IMR-90 (cell line): ENCODE measurements around the gene INSR. TPM values are rescaled to one million over a fixed set of nuclear protein-coding genes. Genes with fewer than 3 reads are reported as not detected.

Experiments used
- ATAC-seq: fragments of 200-7000 bp; cut with Tn5 transposase; 2 replicates; pipeline ENCODE4 v1.9.1; 2020; ENCODE audit warnings: low read depth, mild to moderate bottlenecking, moderate library complexity
- BruUV-seq: library from RNA; stranded (reverse); fragments of 400-500 nt; replicated peaks from 2 replicates; lab custom pipeline; 2021; lab: Mats Ljungman, UMichigan
- CTCF ChIA-PET: fragments of 300-600 bp; formaldehyde crosslinking; extraction: SDS; loops from one replicate; lab custom pipeline; 2021; ENCODE audit warnings: antibody characterized with exemption; lab: Yijun Ruan, JAX
- POLR2A ChIA-PET: fragments of 300-600 bp; sonication (Branson Sonifier 250); formaldehyde crosslinking; loops from one replicate; lab custom pipeline; 2022; ENCODE audit warnings: antibody characterized with exemption; ENCODE audit not compliant: unreplicated experiment; lab: Charles Lee
- DNase-seq: peaks from one replicate; pipeline ENCODE4 v3.0.0; 2013
- H2AFZ ChIP-seq: replicated peaks from 2 replicates; pipeline ENCODE3; 2013; ENCODE audit warnings: low read length, mild to moderate bottlenecking; ENCODE audit not compliant: poor library complexity
- H2AK5ac ChIP-seq: 2 replicates; pipeline ENCODE4 v1.6.1; 2013; ENCODE audit warnings: low read depth, low read length, inconsistent platforms
- H2AK9ac ChIP-seq: replicated peaks from 2 replicates; pipeline ENCODE3; 2013; ENCODE audit warnings: mild to moderate bottlenecking, low read depth, low read length, moderate library complexity; ENCODE audit not compliant: poor library complexity
- H2BK120ac ChIP-seq: 2 replicates; pipeline ENCODE4 v1.6.1; 2013; ENCODE audit warnings: low read depth, low read length, inconsistent platforms
- H2BK15ac ChIP-seq: 3 replicates; pipeline ENCODE4 v1.6.1; 2013; ENCODE audit warnings: low read depth, low read length, inconsistent platforms
- H2BK20ac ChIP-seq: 2 replicates; pipeline ENCODE4 v1.6.1; 2013; ENCODE audit warnings: low read depth, mild to moderate bottlenecking, inconsistent platforms, low read length, moderate library complexity
- H2BK5ac ChIP-seq: 2 replicates; pipeline ENCODE4 v1.6.1; 2013; ENCODE audit warnings: mild to moderate bottlenecking, low read depth, low read length, inconsistent platforms; ENCODE audit not compliant: poor library complexity, severe bottlenecking
- H3K14ac ChIP-seq: replicated peaks from 2 replicates; pipeline ENCODE4 v1.6.1; 2013; ENCODE audit warnings: low read depth, low read length, inconsistent platforms
- H3K18ac ChIP-seq: 2 replicates; pipeline ENCODE4 v1.6.1; 2013; ENCODE audit warnings: low read depth, low read length, control low read depth
- H3K23ac ChIP-seq: 2 replicates; pipeline ENCODE4 v1.6.1; 2013; ENCODE audit warnings: low read depth, low read length, inconsistent platforms
- H3K27ac ChIP-seq: 2 replicates; pipeline ENCODE4 v1.5.1; 2013; ENCODE audit warnings: mild to moderate bottlenecking, control low read depth, low read length; ENCODE audit not compliant: insufficient read depth
- H3K27me3 ChIP-seq: 2 replicates; pipeline ENCODE4 v1.6.1; 2013; ENCODE audit warnings: low read length; ENCODE audit not compliant: control insufficient read depth, insufficient read depth
- H3K36me3 ChIP-seq: 2 replicates; pipeline ENCODE4 v1.6.1; 2013; ENCODE audit warnings: low read length, mixed read lengths; ENCODE audit not compliant: control insufficient read depth, insufficient read depth
- H3K4ac ChIP-seq: 2 replicates; pipeline ENCODE4 v1.6.1; 2013; ENCODE audit warnings: low read depth, low read length, inconsistent platforms
- H3K4me1 ChIP-seq: 2 replicates; pipeline ENCODE4 v1.6.1; 2013; ENCODE audit warnings: low read length, mixed read lengths; ENCODE audit not compliant: control insufficient read depth, insufficient read depth
- H3K4me2 ChIP-seq: 2 replicates; pipeline ENCODE4 v1.6.1; 2013; ENCODE audit warnings: low read depth, mild to moderate bottlenecking, control low read depth, low read length, moderate library complexity
- H3K4me3 ChIP-seq: 2 replicates; pipeline ENCODE4 v1.5.1; 2013; ENCODE audit warnings: low read depth, mild to moderate bottlenecking, control low read depth, low read length, moderate library complexity; ENCODE audit not compliant: insufficient read depth
- H3K56ac ChIP-seq: 2 replicates; pipeline ENCODE4 v1.6.1; 2013; ENCODE audit warnings: low read length, inconsistent platforms; ENCODE audit not compliant: insufficient read depth; ENCODE audit errors: extremely low read depth
- H3K79me1 ChIP-seq, 2 experiments: 2 replicates each; pipeline ENCODE4 v1.6.1; 2013; ENCODE audit warnings: low read length in 2 of 2, inconsistent platforms in 1 of 2, low read depth in 1 of 2
- H3K9ac ChIP-seq: 2 replicates; pipeline ENCODE4 v1.6.1; 2013; ENCODE audit warnings: low read depth, low read length, control low read depth
- H3K9me1 ChIP-seq: 2 replicates; pipeline ENCODE4 v1.6.1; 2013; ENCODE audit warnings: low read length, inconsistent platforms; ENCODE audit not compliant: insufficient read depth
- H3K9me3 ChIP-seq: 2 replicates; pipeline ENCODE4 v1.6.1; 2013; ENCODE audit warnings: low read length; ENCODE audit not compliant: control insufficient read depth, insufficient read depth
- H4K20me1 ChIP-seq: 2 replicates; pipeline ENCODE4 v1.6.1; 2013; ENCODE audit warnings: low read length, inconsistent platforms; ENCODE audit not compliant: insufficient read depth
- H4K5ac ChIP-seq: 2 replicates; pipeline ENCODE4 v1.6.1; 2013; ENCODE audit warnings: mild to moderate bottlenecking, low read depth, low read length, control low read depth
- H4K8ac ChIP-seq, 2 experiments: 2 replicates each; pipeline ENCODE4 v1.6.1; 2013; ENCODE audit warnings: low read depth in 2 of 2, low read length in 2 of 2, control low read depth in 1 of 2, inconsistent platforms in 1 of 2
- H4K91ac ChIP-seq: 2 replicates; pipeline ENCODE4 v1.6.1; 2013; ENCODE audit warnings: low read depth, low read length, inconsistent platforms; ENCODE audit not compliant: insufficient read depth
- CEBPB ChIP-seq: IDR thresholded peaks from 2 replicates; pipeline ENCODE4 v1.6.1; 2012; ENCODE audit warnings: low read depth, low read length, improper control_type of control experiment
- RAD21 ChIP-seq: IDR thresholded peaks from 2 replicates; pipeline ENCODE4 v1.6.1; 2012; ENCODE audit warnings: low read length, improper control_type of control experiment
- WGBS, 2 experiments: methylation state at CpG; one replicate each; pipeline versions ENCODE4 v1.1.5 to v1.1.7; 2013; ENCODE audit warnings: missing lambda C conversion rate in 2 of 2; ENCODE audit not compliant: insufficient read length in 1 of 2; ENCODE audit errors: extremely low coverage in 2 of 2; 5-methylcytosine and 5-hydroxymethylcytosine counted together
- dilution Hi-C: fragments of 300-500 bp; cut with HindIII; formaldehyde crosslinking; loops from one replicate; pipeline ENCODE4 v1.14.3; 2018; ENCODE audit warnings: low sequenced_read_pairs; ENCODE audit not compliant: unreplicated experiment
- in situ Hi-C: fragments of 300-500 bp; cut with MboI; formaldehyde crosslinking; loops from 3 replicates; pipeline ENCODE4 v1.14.3; 2019; ENCODE audit warnings: low sequenced_read_pairs, inconsistent platforms, mixed read lengths
- intact Hi-C: fragments of 100-400 bp; cut with micrococcal nuclease; formaldehyde crosslinking; loops from 2 replicates; pipeline ENCODE4 v1.10.0; 2022
- polyA plus RNA-seq, 3 experiments: library from polyadenylated mRNA; depleted of rRNA; stranded (reverse); fragments of >200 nt; gene quantifications; 2 replicates each; pipeline ENCODE4 v1.2.3, GENCODE V29; 2012; ENCODE audit warnings: low replicate concordance in 1 of 3
- total RNA-seq: library from RNA; depleted of rRNA; stranded (reverse); fragments of >200 nt; gene quantifications from 2 replicates; pipeline ENCODE4 v1.2.3, GENCODE V29; 2012

The INSR gene
- total and polyA plus RNA-seq, 2 of the 4 experiments (the other 2 are of a cell fraction) = 2.8 to 7.9 TPM

GRCh38 chr19:7292352-7292949, 1.8 kb downstream of the INSR start:
- Histone ChIP-seq H4K5ac (no peak overlapping the region), H4K8ac (no peak overlapping the region), H3K27me3 (no peaks in the 10 kb centered on the region), H4K91ac (no peak overlapping the region), H2AK5ac (no peak overlapping the region), H2AFZ (no peak overlapping the region), H4K20me1 (no peaks in the 10 kb centered on the region), H3K9me1 (peaks cover 6% of the 10 kb centered on the region; the same call in 1 of the 2 replicates), H2BK15ac (no peak overlapping the region), H3K56ac (no peak overlapping the region), H3K79me1 (peaks cover 7 to 8% of the 10 kb centered on the region in 2 experiments; a peak in 2 of 4 replicates), H3K27ac (no peak overlapping the region), H2BK120ac (no peak overlapping the region), H3K18ac (no peak overlapping the region), H3K4me3 (0 out of 2 replicates have a peak overlapping the region, but pooled peaks have one; percentile 59), H2BK20ac (no peak overlapping the region), H3K36me3 (no peaks in the 10 kb centered on the region), H3K4me2 (no peak overlapping the region; the same call in 1 of the 2 replicates), H2AK9ac (peak overlapping the region; percentile 37), H3K4me1 (peaks cover 3% of the 10 kb centered on the region; the same call in 1 of the 2 replicates), H3K23ac (no peak overlapping the region), H3K4ac (no peak overlapping the region), H3K14ac (no peak overlapping the region), H3K9me3 (no peaks in the 10 kb centered on the region), H2BK5ac (no peak overlapping the region), H3K9ac (no peak overlapping the region)
- dilution Hi-C loops = no loop called here
- BruUV-seq = no TSS peak
- ChIA-PET CTCF (no interaction called here), POLR2A (no interaction called here)
- intact Hi-C loops = no loop called here
- no peak for DNase-seq
- no peak for ATAC-seq
- TF ChIP-seq RAD21 (no peak), CEBPB (peak; percentile 70)
- 100% methylated on average over 2 of the region's 12 CpGs; no CpG with 5 or more reads in 1 of the 2 experiments for WGBS, 2 experiments
- in situ Hi-C loops = loop anchor here (5.0 kb wide), 1 partner anchor 95 kb away; no protein-coding TSS in a partner anchor
